Fibroblast of the aortic adventitia (primary cell): ENCODE results near the gene GTF2H1. TPM values are rescaled to one million over a fixed set of nuclear protein-coding genes. Genes with fewer than 3 reads are reported as not detected.

Experiments used
- DNase-seq: peaks from one replicate; pipeline ENCODE4 v3.0.0-alpha.2; 2010; ENCODE audit warnings: low read depth
- H3K4me3 ChIP-seq: 2 replicates; pipeline ENCODE4 v1.5.1; 2011; ENCODE audit warnings: low read depth, mild to moderate bottlenecking, control low read depth, low read length, moderate library complexity
- total RNA-seq: library from RNA; depleted of rRNA; stranded (reverse); fragments of >200 nt; gene quantifications from 2 replicates; pipeline ENCODE4 v1.2.3, GENCODE V29; 2012; ENCODE audit warnings: low replicate concordance
- TF ChIP-seq, protein P1 (sequence below): IDR thresholded peaks from 2 replicates; pipeline ENCODE4 v1.5.1; 2011; ENCODE audit warnings: mild to moderate bottlenecking, low read length, control low read depth, inconsistent platforms; ENCODE audit not compliant: insufficient read depth

Gene GTF2H1
- total RNA-seq, 1 donor = 95.4 TPM

DNA sequence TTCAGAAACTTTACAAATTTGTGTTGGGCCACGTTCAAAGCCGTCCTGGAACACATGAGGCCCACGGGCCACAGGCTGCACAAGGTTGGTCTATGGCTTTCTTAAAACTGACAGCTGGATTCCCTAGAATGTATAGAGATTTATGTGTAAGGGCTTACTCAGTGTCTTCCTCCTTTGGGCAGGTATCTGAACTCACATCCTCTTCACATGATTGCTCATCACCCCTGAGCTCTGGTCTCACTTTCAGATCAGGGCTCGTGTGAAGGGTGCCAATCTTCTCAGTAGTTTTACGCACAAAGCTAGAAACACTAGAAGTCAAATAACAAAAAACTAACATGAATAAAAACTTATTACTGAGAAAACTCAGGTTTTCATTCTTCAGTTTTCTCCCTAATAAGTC lies 27.5 kb upstream of the GTF2H1 start:
- TF ChIP-seq, protein P1, sequence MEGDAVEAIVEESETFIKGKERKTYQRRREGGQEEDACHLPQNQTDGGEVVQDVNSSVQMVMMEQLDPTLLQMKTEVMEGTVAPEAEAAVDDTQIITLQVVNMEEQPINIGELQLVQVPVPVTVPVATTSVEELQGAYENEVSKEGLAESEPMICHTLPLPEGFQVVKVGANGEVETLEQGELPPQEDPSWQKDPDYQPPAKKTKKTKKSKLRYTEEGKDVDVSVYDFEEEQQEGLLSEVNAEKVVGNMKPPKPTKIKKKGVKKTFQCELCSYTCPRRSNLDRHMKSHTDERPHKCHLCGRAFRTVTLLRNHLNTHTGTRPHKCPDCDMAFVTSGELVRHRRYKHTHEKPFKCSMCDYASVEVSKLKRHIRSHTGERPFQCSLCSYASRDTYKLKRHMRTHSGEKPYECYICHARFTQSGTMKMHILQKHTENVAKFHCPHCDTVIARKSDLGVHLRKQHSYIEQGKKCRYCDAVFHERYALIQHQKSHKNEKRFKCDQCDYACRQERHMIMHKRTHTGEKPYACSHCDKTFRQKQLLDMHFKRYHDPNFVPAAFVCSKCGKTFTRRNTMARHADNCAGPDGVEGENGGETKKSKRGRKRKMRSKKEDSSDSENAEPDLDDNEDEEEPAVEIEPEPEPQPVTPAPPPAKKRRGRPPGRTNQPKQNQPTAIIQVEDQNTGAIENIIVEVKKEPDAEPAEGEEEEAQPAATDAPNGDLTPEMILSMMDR = no peak
- no peak for DNase-seq
- no peak overlapping the region for H3K4me3 ChIP-seq

DNA sequence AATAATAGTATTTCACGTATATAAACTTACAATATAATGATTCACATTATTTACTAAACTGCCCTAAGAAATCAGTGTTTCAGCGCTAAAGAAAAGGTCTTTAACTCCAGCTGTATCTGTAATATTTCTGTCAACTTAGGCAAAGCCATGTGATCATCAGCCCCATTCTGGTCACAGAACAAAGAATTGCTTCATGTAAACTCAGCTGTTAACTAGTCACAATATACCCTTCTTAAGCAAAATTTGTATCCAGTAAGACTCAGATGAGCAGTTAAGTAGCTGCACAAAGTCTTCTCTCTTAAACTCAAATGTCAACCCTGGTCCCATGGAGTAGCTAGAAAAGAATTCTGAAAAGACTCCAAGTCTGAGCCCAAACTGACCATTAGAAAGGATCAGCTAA lies 27.1 kb upstream of the GTF2H1 start:
- TF ChIP-seq, protein P1 = no peak
- no peak for DNase-seq
- H3K4me3 ChIP-seq = no peak overlapping the region

DNA sequence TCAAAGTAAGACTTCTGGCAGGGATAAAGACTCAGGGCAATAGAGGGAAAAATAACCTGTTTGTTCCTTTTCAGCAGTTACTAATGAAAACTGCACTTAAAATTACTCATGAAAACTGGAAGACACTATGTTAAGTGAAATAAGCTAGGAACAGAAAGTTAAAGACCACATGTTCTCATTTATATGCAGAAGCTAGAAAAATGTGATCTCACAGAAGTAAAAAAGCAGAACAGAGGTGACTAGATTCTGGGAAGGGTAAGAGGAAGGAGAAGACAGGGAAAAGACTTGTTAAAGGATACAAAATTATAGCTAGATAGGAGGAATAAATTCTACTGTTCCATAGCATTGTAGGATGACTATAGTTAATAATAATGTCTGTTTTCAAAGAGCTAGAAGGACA lies 22.6 kb upstream of the GTF2H1 start:
- no peak for DNase-seq
- no peak overlapping the region for H3K4me3 ChIP-seq
- TF ChIP-seq, protein P1 = no peak

DNA sequence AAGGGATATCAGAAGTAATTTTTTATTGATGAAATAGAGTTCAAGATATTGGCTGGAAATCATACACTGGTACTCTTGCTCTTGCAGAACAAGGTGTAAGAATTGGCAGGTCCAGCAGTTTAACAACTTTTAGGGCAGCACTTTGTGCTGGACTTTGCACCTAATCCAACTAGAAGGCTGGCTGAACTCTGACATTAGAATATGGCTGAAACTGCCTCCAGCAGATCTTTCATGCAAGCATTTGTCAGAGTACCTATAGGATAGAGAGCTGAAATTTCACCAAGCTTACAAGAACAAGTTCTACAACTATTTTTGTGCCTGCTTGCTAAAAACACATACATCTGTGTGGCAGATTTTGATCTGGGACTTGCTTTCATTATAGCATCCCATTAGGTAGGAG lies 17.6 kb upstream of the GTF2H1 start:
- no peak for DNase-seq
- TF ChIP-seq, protein P1 = no peak
- no peak overlapping the region for H3K4me3 ChIP-seq

DNA sequence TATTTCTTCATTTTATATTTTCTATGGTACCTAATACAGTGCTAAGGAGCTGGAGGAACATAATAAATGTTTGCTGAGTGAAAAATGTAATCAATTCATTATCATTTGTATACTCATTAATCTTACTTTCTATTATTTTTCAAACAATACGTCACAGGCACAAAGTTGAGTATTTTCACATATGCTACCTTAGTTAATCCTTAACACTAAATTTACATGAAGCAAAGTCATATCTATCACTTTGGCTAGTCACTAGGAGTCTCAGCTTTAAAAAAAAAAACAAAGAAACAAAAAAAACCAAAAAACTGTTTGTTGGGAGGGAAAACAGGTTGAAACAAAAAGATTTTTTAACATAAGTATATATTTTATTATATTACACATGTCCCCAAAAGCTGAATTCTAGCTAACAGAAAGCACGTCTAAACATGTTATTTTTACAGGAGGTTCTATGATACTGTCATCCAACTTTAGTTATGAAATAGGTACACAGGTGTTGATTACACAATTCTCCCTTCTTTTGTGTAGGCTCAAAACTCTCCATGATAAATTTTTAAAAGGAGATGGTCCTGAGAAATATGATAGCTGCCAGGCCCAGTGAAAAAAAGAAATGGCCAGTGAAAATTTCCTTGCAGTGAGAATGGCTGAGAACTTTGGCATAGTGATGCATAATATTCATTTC lies 14.8 kb upstream of the GTF2H1 start:
- no peak overlapping the region for H3K4me3 ChIP-seq
- no peak for DNase-seq
- TF ChIP-seq, protein P1 = no peak

DNA sequence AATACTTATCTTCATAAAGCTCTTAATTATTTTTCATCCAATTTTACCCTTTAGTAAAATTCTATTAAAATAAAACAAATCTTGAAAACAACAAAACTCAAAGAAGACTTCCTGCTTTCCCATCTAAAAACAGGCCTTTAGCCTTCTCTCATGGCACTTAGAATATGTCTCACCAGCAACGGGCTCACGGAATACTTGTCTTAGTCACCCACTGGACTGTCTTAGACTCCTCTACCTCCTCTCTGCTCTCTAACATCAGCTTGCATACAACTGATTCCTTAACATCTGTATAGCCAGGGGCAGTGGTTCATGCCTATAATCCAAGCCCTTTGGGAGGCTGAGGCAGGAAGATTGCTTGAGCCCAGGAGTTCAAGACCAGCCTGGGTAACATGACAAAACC lies 14.1 kb upstream of the GTF2H1 start:
- TF ChIP-seq, protein P1 = no peak
- no peak for DNase-seq
- no peak overlapping the region for H3K4me3 ChIP-seq

DNA sequence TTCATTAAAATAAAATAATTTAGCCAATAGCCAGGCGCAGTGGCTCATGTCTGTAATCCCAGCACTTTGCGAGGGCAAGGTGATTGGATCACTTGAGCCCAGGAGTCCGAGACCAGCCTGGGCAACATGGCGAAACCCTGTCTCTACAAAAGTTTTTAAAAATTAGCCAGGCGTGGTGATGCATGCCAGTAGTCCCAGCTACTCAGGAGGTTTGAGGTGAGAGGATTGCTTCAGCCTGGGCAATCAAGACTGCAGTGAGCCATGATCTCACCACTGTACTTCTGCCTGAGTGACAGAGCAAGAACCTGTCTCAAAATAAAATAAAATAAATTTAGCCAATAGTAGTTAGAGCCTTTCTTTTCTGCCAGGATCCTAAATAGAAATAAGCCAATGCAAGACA lies 12.7 kb upstream of the GTF2H1 start:
- TF ChIP-seq, protein P1 = no peak
- DNase-seq = no peak

More for the DNA sequence above, 12.7 kb upstream of the GTF2H1 start:
- H3K4me3 ChIP-seq = no peak overlapping the region
